Stimulated activated CD4-positive, alpha-beta T cell treated with anti-CD3 and anti-CD28 coated beads, Interleukin-12 subunit alpha, Interleukin-12 subunit beta, amount 100 ng/mL, for 24 hours (primary cell): ENCODE measurements around the gene TFG.
"Not testable (repeated sequence)": the region's sequence is repeated elsewhere in the genome, so short reads cannot be mapped to it uniquely, and the experiment has no call there.

Experiments used
- DNase-seq, 2 experiments: peaks; one replicate each; pipeline ENCODE4 v3.0.0-alpha.2; 2020; ENCODE audit warnings: low read depth in 2 of 2

TFG gene

DNA sequence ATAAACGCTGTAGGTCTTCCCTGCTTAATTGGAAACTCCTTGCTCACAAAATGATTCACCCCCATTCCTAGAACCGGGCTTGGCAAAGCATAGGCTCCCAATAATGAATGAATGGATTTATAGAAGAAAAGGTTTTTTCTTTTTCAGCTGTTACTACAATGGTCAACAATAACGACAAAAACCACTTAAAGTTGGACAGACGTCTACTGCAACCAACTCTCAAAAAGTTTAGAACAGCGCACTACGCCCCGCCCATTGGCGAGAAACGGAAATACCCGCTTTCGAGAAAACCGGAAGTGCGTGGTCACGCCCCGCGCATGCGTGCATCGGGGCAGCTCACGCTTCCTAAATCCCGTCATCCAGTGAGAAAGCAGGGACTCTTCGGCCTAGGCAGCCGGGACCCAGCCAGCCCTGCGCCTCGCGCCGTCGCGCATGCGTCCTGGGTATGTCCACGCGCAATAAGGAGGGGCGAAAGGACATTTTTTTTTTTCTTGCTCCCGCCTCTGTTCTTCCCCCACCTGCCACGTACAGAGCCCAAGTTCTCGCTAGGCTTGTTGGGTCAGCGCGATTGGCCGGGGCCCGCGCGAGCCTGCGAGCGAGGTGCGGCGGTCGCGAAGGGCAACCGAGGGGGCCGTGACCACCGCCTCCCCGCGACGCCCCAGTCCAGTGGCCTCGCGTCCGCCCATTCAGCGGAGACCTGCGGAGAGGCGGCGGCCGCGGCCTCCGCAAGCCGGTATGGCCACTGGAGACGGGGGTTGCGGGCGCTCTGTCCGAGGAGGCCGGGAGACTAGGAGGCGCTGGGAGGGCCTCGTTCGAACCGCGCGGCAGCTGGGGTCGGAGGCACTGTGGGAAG, at the start of gene TFG:
Gene TFG, plus strand, starts transcription at position 506 of the 853 bp plus-strand sequence. CDS start 4,192 bp downstream, outside the sequence.
- DNase-seq = peak; percentile 95 to 96

DNA sequence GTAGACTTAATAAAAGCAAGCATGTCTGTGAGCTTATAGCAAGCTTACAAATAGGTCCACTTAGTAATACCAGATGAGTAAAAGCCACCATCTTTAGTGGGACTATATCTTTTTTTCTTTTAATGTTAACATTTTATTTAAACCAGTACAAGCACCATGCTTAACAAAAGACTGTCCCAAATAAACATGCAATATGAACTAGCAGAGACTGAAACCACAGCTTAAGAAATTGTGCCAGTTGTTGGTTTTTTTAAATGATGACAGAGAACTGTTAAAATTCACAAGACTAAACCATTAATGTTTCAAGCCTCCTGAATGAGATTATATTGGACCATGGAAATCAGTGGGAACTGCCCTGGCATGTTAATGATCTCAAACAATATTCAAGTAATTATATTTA, 48.0 kb upstream of the TFG start:
- DNase-seq = not testable (repeated sequence)

GRCh38 chr3:100662113-100662823, 47.0 kb upstream of the TFG start:
- DNase-seq = no peak

- no peak for DNase-seq
These were observed 44.1 kb upstream of the TFG start for GRCh38 chr3:100665230-100665629.

DNA sequence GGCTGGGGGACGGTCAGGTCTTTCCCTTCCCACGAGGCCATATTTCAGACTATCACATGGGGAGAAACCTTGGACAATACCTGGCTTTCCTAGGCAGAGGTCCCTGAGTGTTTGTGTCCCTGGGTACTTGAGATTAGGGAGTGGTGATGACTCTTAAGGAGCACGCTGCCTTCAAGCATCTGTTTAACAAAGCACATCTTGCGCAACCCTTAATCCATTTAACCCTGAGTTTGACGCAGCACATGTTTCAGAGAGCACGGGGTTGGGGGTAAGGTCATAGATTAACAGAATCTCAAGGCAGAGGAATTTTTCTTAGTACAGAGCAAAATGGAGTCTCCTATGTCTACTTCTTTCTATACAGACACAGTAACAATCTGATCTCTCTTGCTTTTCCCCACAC, 42.6 kb upstream of the TFG start:
- not testable (repeated sequence) for DNase-seq

GRCh38 chr3:100667316-100667715, 42.0 kb upstream of the TFG start:
- not testable (repeated sequence) for DNase-seq

DNA sequence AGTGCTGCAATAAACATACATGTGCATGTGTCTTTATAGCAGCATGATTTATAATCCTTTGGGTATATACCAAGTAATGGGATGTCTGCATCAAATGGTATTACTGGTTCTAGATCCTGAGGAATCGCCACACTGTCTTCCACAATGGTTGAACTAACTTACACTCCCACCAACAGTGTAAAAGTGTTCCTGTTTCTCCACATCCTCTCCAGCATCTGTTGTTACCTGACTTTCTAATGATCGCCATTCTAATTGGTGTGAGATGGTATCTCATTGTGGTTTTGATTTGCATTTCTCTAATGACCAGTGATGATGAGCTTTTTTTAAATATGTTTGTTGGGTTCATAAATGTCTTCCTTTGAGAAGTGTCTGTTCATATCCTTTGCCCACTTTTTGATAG, 38.3 kb upstream of the TFG start:
- not testable (repeated sequence) for DNase-seq

- DNase-seq = no peak
These were observed 27.8 kb upstream of the TFG start for GRCh38 chr3:100681496-100681895.

DNA sequence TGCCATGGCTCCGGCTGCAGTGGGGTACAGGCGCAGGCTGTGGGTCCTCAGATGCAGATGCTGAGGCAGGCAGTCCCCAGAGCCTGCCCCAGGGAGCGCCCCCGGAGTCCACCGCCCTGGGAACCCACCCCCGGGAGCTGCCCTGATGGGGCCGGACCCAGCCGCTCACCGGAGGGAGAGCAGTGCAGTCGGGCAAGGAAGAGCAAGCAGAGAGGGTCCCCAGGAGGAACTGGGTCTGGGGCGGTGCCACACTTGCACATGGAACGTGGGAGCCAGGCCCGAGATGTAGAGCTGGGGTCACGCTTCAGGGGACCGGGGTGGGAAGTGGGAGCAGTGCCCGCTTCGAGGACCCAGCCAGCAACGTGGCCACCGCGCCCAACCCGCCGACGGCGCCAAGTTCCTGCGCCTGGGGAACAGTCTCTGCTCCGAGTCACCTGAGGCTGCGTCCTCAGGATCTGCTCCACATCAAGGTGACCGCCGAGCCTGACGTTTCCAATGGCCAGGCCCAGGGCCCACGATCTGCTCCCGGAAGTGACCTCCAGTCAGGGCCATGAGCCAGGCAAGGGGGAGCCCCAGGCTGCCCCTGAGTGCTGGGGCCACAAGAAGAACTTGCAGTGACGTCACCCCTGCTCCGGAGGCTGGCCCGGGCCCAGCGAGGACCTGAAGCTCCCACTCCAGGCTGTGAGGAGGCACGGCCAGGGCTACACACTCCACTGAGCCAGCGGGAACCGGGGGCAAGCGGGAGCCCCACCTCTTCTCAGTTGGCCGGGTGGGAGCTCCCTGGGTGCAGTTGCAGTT, 27.0 kb upstream of the TFG start:
- DNase-seq = no peak

- no peak for DNase-seq
These were observed 26.2 kb upstream of the TFG start for GRCh38 chr3:100682854-100683760.

DNA sequence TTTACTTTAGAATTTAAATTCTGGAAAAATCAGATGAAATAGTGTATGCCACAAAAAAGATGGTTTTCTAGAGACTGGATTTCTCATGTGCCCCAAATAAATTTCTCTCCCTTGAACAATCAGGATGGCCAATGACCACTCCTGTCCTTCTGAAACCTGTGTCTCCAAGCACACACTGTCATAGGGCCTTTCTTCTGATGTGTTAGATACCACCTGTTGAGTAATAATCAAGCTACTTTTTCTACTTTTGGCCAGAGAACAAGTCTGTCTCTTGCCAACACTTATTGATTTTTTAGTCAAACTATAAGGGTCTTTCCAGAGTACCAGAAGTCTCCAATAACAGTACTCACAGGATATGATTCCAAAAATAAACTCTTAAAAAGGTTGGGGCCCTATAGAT, 16.1 kb upstream of the TFG start:
- DNase-seq = no peak

DNA sequence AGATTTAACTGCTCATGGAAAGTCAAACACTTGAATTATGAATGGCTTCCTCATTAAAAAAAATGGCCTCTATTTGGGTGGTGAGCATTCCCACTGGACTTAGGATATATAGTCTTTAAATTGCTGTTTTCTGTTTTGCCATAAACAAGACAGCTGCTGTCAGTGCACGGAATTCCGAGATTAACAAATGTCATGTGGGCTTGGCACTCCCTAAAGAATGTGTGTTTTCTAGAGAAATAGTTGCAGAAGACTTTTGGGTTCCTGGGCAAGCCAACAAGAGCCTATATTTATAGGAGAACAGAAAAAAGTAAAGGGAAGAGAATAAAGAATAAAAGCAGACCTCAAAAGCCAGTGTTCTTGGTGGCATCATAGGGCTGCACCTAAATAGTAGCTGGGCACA, 13.6 kb upstream of the TFG start:
- DNase-seq = no peak

- no peak for DNase-seq
These were observed 13.1 kb upstream of the TFG start for GRCh38 chr3:100696161-100696560.

DNA sequence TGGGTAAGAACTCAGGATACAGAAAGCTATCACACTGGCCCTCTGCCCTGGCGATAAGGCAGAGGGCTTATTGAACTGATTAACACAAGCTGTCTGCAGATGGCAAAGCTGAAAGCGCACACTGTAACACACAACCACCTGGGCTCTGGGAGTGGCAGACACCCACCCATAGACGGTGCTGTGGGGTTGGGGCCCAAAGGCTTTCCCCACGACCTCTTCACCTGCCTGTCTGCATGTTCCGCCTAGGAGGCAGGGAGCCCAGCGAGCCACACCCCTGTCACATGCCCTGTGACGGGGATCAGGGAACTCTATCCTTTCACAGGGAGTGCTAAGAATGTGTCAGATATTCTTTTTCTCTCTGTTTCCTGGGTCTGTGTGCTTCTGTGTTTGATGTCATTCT, 12.1 kb upstream of the TFG start:
- DNase-seq = no peak

GRCh38 chr3:100697723-100698285, 11.5 kb upstream of the TFG start:
- DNase-seq = no peak

DNA sequence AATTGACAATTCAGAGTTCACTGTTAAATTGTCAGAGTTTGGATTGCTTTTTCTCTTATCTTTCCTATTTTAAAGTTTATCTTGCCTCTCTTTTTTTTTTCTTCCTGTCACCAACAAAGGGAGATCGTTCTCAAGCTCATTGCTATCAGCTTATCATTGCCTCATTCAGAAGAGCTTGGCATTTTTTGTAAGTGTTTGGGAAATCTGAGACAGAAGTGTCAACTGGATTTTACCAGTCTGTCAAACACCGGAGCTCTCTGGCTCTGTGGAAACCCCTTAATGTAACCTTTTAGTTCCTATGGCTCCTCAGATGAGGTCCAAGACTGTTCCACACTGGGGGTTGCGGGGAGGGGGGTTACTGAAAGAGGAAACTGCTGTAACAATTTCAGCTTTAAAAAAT, 10.6 kb upstream of the TFG start:
- DNase-seq = no peak

GRCh38 chr3:100700708-100701107, 8.6 kb upstream of the TFG start:
- no peak for DNase-seq

GRCh38 chr3:100702082-100702979, 7.0 kb upstream of the TFG start:
- no peak for DNase-seq

DNA sequence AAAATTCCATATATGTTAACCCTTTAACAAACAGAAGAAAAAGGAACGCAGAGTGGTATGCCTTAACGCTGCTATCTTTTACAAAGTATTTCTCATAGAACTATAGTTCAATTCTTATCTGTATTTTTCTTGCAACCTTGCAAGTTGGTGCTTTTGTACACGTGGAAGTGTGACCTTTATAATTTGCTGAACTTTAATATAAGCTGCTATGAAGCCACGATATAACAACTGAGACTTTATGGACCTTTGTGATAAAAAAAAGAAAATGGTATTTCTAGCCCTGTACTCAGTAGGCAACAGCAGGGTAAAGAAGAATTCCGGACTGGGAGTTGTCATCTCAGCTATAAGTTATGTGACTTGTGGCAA, 6.3 kb upstream of the TFG start:
- no peak for DNase-seq

- DNase-seq = no peak
These were observed 5.4 kb upstream of the TFG start for GRCh38 chr3:100703865-100704264.
